NCI-H1417 treated with DMSO at 0.1 percent for 48 hours (cell line): ENCODE results near the gene DCX.
"Not testable (repeated sequence)": the region's sequence is repeated elsewhere in the genome, so short reads cannot be mapped to it uniquely, and the experiment has no call there.

ENCODE experiments used
- DNase-seq: peaks from one replicate; lab custom pipeline; 2025; lab: John Stamatoyannopoulos, UW

Gene DCX

GRCh38 chrX:111372086-111372485, 39.9 kb downstream of the DCX start:
- peak; percentile 10 for DNase-seq

DNA sequence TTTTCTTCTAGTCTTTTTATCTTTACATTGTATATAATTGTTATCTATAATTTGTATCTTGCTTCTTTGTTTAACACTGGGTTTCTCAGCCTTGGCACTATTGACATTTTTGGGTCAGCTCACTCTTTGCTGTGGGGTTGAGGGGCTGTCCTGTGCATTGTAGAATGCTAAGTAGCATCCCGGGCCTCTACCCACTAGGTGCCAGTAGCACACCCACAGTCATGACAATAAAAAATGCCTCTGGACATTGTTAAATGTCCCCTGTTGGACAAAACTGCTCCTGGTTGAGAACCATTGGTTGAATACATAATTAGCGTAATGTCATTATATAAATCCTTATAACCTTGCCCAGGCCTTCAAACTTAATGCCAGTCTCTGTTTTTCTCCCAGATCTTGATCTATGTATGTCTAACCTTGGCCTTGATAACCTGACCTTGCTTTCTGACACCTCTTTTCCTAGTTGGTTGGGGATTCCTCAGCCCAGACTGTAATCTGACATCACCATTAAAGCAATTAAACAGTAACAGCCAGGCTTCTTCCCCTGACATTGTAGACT, 46.1 kb downstream of the DCX start:
- DNase-seq, result no peak

DNA sequence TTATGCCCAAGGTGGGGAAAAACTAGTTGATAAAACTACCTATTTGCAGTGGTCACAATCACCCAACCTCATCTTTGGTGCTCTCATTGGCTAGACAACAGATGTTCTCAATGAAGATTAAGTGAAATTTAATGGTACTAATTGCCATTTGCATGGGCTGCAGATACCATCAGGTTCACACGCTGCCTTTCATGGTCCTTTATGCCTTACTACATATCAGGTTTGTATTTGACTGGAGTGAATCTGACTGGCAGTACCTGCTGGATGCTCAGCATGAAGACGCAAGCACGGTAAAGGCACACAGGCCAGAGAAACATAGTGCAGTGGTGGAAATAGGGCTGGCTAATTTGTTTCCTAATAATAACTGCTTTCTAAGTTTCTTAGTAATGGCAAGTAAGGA, 48.3 kb downstream of the DCX start:
- no peak for DNase-seq

- no peak for DNase-seq
Observed at GRCh38 chrX:111361751-111362150, 50.2 kb downstream of the DCX start.

DNA sequence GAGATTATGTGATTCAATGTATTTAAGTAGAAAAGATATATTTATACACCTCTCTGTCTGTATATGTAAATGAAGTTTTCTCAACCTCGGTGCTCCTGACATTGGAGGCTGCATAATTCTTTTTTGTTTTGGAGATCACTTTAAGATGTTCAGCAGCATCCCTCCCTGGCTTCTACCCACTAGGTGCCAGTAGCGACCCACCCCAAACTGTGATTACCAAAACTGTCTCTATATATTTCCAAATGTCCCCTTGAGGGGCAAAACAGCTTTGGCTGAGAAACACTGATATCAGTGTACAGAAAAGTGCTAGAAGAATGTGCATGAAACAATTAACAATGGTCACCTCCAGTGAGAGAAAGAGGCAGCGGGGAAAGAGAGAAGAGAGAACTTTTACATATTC, 51.2 kb downstream of the DCX start:
- no peak for DNase-seq

- no peak for DNase-seq
Observed at GRCh38 chrX:111355523-111356115, 56.4 kb downstream of the DCX start.

GRCh38 chrX:111354496-111354895, 57.5 kb downstream of the DCX start:
- DNase-seq, result no peak

GRCh38 chrX:111353793-111354192, 58.2 kb downstream of the DCX start:
- no peak for DNase-seq

GRCh38 chrX:111352424-111352823, 59.6 kb downstream of the DCX start:
- DNase-seq, result no peak

DNA sequence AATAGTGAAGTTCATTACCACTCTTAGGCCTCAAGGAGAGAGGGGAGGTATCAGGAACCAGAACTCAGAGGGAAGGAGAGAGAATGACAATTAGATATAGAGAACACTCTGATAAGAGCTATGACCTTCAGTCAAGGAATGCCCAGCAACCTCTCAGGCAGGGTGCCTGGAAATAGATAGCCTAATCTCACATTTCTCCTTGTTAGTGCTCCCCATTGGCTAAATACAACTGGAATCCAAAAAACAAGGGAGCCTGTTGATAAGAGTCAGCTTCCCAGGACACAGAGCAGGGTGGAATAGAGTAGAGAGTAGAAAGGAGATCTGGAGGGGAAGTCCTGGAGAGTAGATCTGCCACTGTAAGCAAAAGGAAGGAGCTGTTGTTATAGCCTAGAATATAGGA, 62.1 kb downstream of the DCX start:
- no peak for DNase-seq

- no peak for DNase-seq
Observed at GRCh38 chrX:111349101-111349500, 62.9 kb downstream of the DCX start.

DNA sequence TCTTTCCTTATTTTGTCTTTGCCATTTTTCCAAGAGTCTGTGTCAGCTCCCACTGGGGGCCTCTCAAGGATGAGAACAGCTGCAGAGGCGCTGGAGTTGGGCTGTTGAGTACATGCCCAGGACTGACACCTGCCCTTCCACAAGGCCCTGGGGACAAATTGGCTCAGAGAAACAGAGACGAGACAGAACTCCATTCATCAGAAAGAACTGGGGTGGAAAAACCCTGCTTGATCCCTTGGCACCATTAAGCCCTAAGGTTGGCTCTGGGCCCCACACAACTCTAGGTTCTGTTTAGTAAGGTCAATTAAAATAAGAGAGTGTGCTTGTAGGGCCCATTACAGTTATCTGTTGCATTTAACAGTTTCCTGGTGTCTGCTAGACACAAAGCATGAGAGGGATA, 63.6 kb downstream of the DCX start:
- no peak for DNase-seq

DNA sequence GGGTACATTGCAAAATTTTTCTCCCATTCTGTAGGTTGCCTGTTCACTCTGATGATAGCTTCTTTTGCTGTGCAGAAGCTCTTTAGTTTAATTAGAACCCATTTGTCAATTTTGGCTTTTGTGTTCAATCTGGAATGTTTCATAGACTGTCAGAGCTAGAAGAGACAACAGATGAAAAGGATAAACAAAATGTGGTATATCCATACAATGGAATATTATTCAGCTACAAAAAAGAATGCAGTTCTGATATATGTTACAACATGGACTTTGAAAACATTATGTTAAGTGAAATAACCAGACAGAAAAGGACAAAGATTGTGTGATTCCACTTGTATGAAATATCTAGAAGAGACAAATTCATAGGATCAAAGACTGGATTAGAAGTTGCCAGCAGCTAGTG, 65.8 kb downstream of the DCX start:
- not testable (repeated sequence) for DNase-seq

DNA sequence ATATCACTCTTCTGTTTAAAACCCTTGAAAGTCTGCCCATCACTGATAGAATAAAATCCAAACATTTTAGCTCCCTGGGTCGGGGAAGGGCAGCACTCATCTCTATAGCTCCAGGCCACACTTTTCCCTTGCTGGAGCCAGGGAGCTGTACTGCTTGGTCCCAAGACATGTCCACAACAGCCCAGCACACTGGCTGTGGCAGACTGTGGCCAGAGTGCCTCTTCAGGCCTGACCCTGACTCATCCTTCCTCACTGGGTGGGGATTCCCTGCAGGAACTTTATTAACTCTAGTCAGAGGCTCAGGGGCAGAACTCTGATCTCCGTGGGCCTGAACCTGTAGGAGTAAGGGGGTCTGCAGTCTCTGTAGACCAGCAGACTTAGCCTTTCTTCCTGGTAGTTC, 71.9 kb downstream of the DCX start:
- DNase-seq, result no peak

GRCh38 chrX:111339212-111339611, 72.8 kb downstream of the DCX start:
- DNase-seq, result no peak

GRCh38 chrX:111338095-111338698, 73.8 kb downstream of the DCX start:
- DNase-seq, result no peak

GRCh38 chrX:111337067-111337637, 74.8 kb downstream of the DCX start:
- DNase-seq, result no peak

GRCh38 chrX:111336141-111336540, 75.9 kb downstream of the DCX start:
- DNase-seq, result no peak

DNA sequence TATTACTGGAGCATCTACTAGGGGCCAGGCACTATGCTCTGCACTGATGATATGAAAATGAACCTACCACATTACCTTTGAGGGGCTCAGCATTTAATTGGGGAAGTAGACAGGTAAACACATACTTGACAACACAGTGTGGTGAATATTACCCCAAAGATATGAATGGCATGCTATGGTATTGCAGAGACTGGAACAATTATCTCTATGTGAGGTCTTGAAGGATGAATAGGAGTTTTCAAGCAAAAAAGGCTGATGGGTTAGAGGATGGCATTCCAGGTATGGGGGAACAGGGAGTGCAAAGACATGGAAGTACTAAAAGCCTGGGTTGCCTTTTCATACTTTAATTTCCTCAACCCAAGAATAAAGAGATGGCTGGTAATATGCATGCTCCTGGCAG, 82.6 kb downstream of the DCX start:
- no peak for DNase-seq

- no peak for DNase-seq
Observed at GRCh38 chrX:111328858-111329257, 83.1 kb downstream of the DCX start.

DNA sequence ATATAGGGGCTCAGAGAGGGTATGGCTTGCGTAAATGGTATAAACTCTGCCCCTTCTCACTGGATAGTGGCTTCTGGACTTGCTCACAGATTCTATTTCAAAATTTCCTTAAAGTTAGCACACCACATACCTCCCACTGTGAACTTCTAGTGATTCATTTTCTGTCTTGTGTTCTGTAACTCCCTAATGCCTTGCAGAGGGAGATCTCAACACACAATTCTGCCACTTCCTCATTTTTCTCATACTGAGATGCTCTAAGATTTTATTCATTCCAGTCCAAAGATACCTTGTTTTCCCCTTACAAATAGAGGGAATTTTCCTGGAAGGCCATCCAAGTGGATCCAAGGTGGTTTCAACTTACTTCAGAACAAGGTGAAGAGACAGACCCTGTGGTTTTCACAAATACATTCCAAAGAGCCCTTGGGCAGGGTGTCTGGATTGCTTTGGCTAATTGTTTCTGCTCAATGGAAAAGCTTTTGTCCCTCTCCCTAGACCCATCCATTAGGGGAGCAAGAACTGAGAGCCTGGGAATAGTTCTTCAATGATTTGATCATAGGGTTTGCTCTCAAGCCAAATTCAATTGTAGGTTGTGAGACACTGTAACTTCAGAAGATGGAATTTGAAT, 89.6 kb downstream of the DCX start:
- DNase-seq, result no peak

DNA sequence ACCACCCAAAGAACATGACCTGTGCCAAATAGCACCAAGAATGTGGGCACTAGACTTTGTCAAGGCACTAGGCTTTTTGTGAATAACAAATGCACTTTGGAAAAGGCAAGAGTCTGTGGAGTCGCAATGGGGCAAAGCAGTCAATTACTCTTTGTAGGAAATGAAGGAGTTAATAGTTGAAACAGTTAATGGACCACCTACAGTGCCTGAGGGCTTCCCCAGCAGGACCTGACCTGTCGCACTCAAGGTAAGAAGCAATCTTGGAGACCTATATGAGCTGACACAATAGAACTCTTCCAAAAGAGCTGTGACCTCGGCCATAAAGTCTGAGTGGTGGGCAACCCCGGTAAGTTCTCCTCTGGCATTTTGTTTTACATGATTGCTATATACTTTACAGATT, 92.5 kb downstream of the DCX start:
- no peak for DNase-seq

DNA sequence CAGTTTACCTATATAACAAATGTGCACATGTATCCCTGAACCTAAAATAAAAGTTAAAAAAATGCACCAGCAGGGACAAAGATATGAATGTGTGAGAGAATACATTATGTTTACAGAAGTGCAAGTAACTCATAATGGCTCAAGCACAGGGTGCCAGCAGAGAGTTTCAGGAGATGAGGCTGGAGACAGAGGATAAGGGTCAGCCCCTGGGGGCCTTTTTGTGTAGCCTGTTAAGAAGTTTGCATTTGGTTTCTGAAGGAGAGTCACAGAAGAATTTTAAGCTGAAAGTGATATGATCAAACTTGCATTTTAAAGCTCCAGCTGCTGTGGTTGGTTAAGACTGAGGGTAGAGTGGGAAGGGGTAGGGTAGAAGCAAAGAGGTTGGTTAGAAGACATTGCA, 93.1 kb downstream of the DCX start:
- DNase-seq, result no peak
